Adrenal gland (tissue), 5 donors: ENCODE measurements around the gene SMG1.

Experiments
- POLR2A ChIP-seq, 2 donors: fragments of 450-650 bp; IDR thresholded peaks; one replicate each; pipeline ENCODE4 v1.6.1; 2017; ENCODE audit warnings: antibody characterized with exemption in 2 of 2, mild to moderate bottlenecking in 2 of 2, moderate library complexity in 1 of 2
- TF ChIP-seq, protein P1 (sequence below), 6 experiments: fragments of 450-650 bp in 4 of 6; fragments of 200-600 bp in 2 of 6; sonication (generic) in 1 of 6; IDR thresholded peaks; 1 replicate in 5 of 6; 2 replicates in 1 of 6; pipeline versions ENCODE4 v1.5.1 to v1.8.0; 2016 to 2021; ENCODE audit warnings: antibody characterized with exemption in 6 of 6, mild to moderate bottlenecking in 2 of 6, moderate library complexity in 1 of 6
- donor health status: DM: no; HTN: no; CAD: no.

DNA sequence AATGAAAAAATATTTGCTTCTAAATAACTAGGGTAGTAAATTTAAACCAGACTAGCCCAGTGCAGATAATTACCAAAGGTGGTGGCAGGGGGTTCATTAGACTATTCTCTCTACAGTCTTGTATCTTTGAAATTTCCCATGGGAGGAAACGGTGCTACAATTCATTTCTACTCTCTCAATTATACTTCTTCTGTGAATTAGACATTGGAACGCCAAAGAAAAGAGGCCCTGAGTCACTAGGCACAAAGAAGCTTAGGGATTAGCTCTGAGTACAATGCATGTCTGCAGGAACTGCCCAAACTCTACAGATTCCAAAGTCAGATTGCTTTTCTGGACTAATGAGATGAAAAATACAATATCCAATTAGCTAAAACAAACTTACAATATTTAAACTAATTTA lies 94.2 kb downstream of the SMG1 start:
- TF ChIP-seq, protein P1, sequence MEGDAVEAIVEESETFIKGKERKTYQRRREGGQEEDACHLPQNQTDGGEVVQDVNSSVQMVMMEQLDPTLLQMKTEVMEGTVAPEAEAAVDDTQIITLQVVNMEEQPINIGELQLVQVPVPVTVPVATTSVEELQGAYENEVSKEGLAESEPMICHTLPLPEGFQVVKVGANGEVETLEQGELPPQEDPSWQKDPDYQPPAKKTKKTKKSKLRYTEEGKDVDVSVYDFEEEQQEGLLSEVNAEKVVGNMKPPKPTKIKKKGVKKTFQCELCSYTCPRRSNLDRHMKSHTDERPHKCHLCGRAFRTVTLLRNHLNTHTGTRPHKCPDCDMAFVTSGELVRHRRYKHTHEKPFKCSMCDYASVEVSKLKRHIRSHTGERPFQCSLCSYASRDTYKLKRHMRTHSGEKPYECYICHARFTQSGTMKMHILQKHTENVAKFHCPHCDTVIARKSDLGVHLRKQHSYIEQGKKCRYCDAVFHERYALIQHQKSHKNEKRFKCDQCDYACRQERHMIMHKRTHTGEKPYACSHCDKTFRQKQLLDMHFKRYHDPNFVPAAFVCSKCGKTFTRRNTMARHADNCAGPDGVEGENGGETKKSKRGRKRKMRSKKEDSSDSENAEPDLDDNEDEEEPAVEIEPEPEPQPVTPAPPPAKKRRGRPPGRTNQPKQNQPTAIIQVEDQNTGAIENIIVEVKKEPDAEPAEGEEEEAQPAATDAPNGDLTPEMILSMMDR (IDR thresholded peaks at IDR 0.05): no peak
- no peak for TF ChIP-seq POLR2A (IDR thresholded peaks at IDR 0.05)
